H1 (cell line): ENCODE data around the gene NEGR1. TPM values are rescaled to one million over a fixed set of nuclear protein-coding genes. Genes with fewer than 3 reads are reported as not detected.

Experiments
- ATF3 ChIP-seq: IDR thresholded peaks from 2 replicates; pipeline ENCODE4 v1.6.1; 2011; ENCODE audit warnings: low read depth, mild to moderate bottlenecking, low read length; ENCODE audit not compliant: insufficient read depth
- CTCF ChIP-seq, 3 experiments: IDR thresholded peaks; 1 replicate in 2 of 3; 2 replicates in 1 of 3; pipeline versions ENCODE4 v1.5.1 to v1.6.1; 2011; ENCODE audit warnings: low read length in 3 of 3, mild to moderate bottlenecking in 3 of 3, inconsistent platforms in 2 of 3, low read depth in 1 of 3, moderate library complexity in 1 of 3; ENCODE audit not compliant: insufficient read depth in 1 of 3; ENCODE audit errors: control extremely low read depth in 1 of 3
- KDM5A ChIP-seq: fragments of 200-600 bp; IDR thresholded peaks from 2 replicates; pipeline ENCODE4 v1.7.1; 2012; ENCODE audit warnings: mild to moderate bottlenecking, low read length, inconsistent platforms, mixed read lengths
- SUZ12 ChIP-seq: fragments of 200-600 bp; sonication (generic); IDR thresholded peaks from 2 replicates; pipeline ENCODE4 v1.6.1; 2012; ENCODE audit warnings: mild to moderate bottlenecking, inconsistent platforms, low read length, moderate library complexity, mixed read lengths
- TAF1 ChIP-seq: IDR thresholded peaks from 2 replicates; pipeline ENCODE4 v1.6.1; 2011; ENCODE audit warnings: mild to moderate bottlenecking, low read depth, low read length
- polyA plus RNA-seq, 7 experiments: library from polyadenylated mRNA; depleted of rRNA in 3 of 7; stranded (reverse) in 5 of 7; unstranded in 2 of 7; fragments of >200 nt in 5 of 7; fragments of 200-250 nt in 2 of 7; gene quantifications; 1 replicate in 5 of 7; 2 replicates in 1 of 7; 4 replicates in 1 of 7; pipeline versions ENCODE4 v1.2.1 to v1.2.3, GENCODE V29; 2011 to 2013; ENCODE audit warnings: missing spikeins in 2 of 7, mixed read lengths in 2 of 7
- total RNA-seq: library from RNA; stranded (reverse); fragmentation: NEBNext Ultra II Directional; extraction: Animal tissue kit (Norgen Biotek cat#: 25700); gene quantifications from 2 replicates; pipeline ENCODE4 v1.2.1, GENCODE V29; 2021

The NEGR1 gene
- total and polyA plus RNA-seq, 2 of the 8 experiments (the other 6 are each of a cell fraction or from before 2014, with no cell fraction given), result 0.71 to 1.3 TPM

GRCh38 chr1:71738256-71738655 lies 544.1 kb downstream of the NEGR1 start (continued):
- TF ChIP-seq CTCF (IDR thresholded peaks at IDR 0.05; ENCODE audit: control extremely low read depth in 1 of 3, insufficient read depth in 1 of 3, low read depth in 1 of 3, low read length in 3 of 3), result no peak
- no peak for TF ChIP-seq SUZ12
- no peak for TF ChIP-seq TAF1
- no peak for TF ChIP-seq KDM5A
- no peak for TF ChIP-seq ATF3
